HEK293 (cell line): ENCODE data around the gene SPECC1.

Source experiments
- HOXA7 ChIP-seq: sonication (generic); formaldehyde crosslinking; IDR thresholded peaks from 2 replicates; pipeline ENCODE4 v1.8.1; 2022; ENCODE audit warnings: missing genetic modification reagents, borderline replicate concordance
- KLF16 ChIP-seq: fragments of 450-650 bp; formaldehyde crosslinking; IDR thresholded peaks from 2 replicates; pipeline ENCODE4 v1.5.1; 2017; ENCODE audit warnings: missing biosample characterization, missing genetic modification characterization
- MYNN ChIP-seq: fragments of 450-650 bp; formaldehyde crosslinking; IDR thresholded peaks from 2 replicates; pipeline ENCODE4 v1.5.1; 2016; ENCODE audit warnings: missing biosample characterization, missing genetic modification characterization, borderline replicate concordance
- ZNF10 ChIP-seq: fragments of 450-650 bp; formaldehyde crosslinking; IDR thresholded peaks from 2 replicates; pipeline ENCODE4 v1.5.1; 2017; ENCODE audit warnings: missing biosample characterization, missing genetic modification characterization
- ZNF169 ChIP-seq: fragments of 450-650 bp; formaldehyde crosslinking; IDR thresholded peaks from 2 replicates; pipeline ENCODE4 v1.5.1; 2016; ENCODE audit warnings: missing biosample characterization, missing genetic modification characterization
- TF ChIP-seq, protein P1 (sequence below): fragments of 450-650 bp; formaldehyde crosslinking; IDR thresholded peaks from 2 replicates; pipeline ENCODE4 v1.5.1; 2016; ENCODE audit warnings: missing biosample characterization, missing genetic modification characterization

DNA sequence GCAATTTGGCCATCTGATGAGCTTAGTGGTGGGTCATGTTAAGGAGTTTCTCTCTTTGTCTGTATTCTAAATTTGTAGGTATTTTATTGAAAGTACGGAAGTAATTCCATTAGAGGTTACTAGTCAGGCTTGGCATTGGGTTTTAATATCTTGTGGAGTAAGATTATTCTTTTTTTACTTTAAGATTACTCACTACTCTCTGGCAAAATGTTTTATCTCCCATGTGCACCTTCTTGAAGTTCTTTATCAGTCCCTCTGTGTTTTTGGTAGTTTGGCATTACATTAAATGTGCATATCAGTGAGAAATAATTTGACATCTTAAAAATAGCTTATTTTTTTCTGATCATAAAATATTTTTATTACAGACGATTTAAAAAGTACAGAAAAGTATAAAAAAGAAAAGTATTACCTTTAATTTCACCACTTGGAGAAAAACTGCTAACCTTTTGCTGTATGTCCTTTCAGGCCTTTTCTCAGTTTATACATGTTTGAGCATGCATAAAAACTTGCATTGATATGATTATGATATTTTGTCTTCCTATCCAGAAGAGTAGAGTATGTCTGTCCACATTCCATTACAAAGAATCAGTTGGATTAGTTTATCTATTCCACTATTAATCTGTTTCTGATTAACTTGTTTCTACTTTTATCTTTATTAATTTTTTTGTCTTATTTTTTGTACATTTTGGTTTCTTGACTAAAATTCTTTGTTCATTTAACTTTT lies 198.3 kb downstream of the SPECC1 start:
- no peak for TF ChIP-seq ZNF10 (tag by site-specific recombination)
- no peak for TF ChIP-seq KLF16 (tag by site-specific recombination)
- no peak for TF ChIP-seq ZNF169 (tag by site-specific recombination)
- TF ChIP-seq, protein P1, sequence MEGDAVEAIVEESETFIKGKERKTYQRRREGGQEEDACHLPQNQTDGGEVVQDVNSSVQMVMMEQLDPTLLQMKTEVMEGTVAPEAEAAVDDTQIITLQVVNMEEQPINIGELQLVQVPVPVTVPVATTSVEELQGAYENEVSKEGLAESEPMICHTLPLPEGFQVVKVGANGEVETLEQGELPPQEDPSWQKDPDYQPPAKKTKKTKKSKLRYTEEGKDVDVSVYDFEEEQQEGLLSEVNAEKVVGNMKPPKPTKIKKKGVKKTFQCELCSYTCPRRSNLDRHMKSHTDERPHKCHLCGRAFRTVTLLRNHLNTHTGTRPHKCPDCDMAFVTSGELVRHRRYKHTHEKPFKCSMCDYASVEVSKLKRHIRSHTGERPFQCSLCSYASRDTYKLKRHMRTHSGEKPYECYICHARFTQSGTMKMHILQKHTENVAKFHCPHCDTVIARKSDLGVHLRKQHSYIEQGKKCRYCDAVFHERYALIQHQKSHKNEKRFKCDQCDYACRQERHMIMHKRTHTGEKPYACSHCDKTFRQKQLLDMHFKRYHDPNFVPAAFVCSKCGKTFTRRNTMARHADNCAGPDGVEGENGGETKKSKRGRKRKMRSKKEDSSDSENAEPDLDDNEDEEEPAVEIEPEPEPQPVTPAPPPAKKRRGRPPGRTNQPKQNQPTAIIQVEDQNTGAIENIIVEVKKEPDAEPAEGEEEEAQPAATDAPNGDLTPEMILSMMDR (tag by site-specific recombination), result no peak
- TF ChIP-seq MYNN (tag by site-specific recombination), result no peak
- no peak for TF ChIP-seq HOXA7 (CRISPR knock-in tag)
